Fibroblast of the aortic adventitia (primary cell): ENCODE measurements around the gene VAV2. TPM values are rescaled to one million over a fixed set of nuclear protein-coding genes. Genes with fewer than 3 reads are reported as not detected.

Experiments
- DNase-seq: peaks from one replicate; pipeline ENCODE4 v3.0.0-alpha.2; 2010; ENCODE audit warnings: low read depth
- H3K4me3 ChIP-seq: 2 replicates; pipeline ENCODE4 v1.5.1; 2011; ENCODE audit warnings: low read depth, mild to moderate bottlenecking, control low read depth, low read length, moderate library complexity
- CTCF ChIP-seq: IDR thresholded peaks from 2 replicates; pipeline ENCODE4 v1.5.1; 2011; ENCODE audit warnings: mild to moderate bottlenecking, low read length, control low read depth, inconsistent platforms; ENCODE audit not compliant: insufficient read depth
- total RNA-seq: library from RNA; depleted of rRNA; stranded (reverse); fragments of >200 nt; gene quantifications from 2 replicates; pipeline ENCODE4 v1.2.3, GENCODE V29; 2012; ENCODE audit warnings: low replicate concordance

The VAV2 gene
- total RNA-seq, 1 donor = 10.9 TPM

- no peak for TF ChIP-seq CTCF
- DNase-seq = no peak
- H3K4me3 ChIP-seq = no peak overlapping the region
These were observed 179.0 kb downstream of the VAV2 start for GRCh38 chr9:133812941-133813748.

GRCh38 chr9:133812077-133812868 lies 179.9 kb downstream of the VAV2 start:
- TF ChIP-seq CTCF = no peak
- H3K4me3 ChIP-seq = no peak overlapping the region
- DNase-seq = no peak

- H3K4me3 ChIP-seq = no peak overlapping the region
These were observed 180.7 kb downstream of the VAV2 start for GRCh38 chr9:133811471-133811870.

GRCh38 chr9:133810556-133811195 lies 181.4 kb downstream of the VAV2 start:
- DNase-seq = no peak

More at GRCh38 chr9:133811471-133811870, 180.7 kb downstream of the VAV2 start:
- DNase-seq = no peak
- TF ChIP-seq CTCF = no peak

GRCh38 chr9:133809335-133809734 lies 182.8 kb downstream of the VAV2 start:
- TF ChIP-seq CTCF = no peak
- no peak for DNase-seq
- no peak overlapping the region for H3K4me3 ChIP-seq

More at GRCh38 chr9:133810556-133811195, 181.4 kb downstream of the VAV2 start:
- TF ChIP-seq CTCF = no peak
- H3K4me3 ChIP-seq = no peak overlapping the region

GRCh38 chr9:133807818-133808217 lies 184.3 kb downstream of the VAV2 start:
- DNase-seq = no peak
- no peak for TF ChIP-seq CTCF
- H3K4me3 ChIP-seq = no peak overlapping the region
